Esophagus muscularis mucosa (tissue), 3 donors: Measurements from ENCODE around the gene NPEPPS.

ENCODE experiments used
- EP300 ChIP-seq: sonication (generic); formaldehyde crosslinking; IDR thresholded peaks from one replicate; pipeline ENCODE4 v1.6.1; 2017; ENCODE audit warnings: antibody characterized with exemption
- POLR2AphosphoS5 ChIP-seq, 2 donors: sonication (generic); formaldehyde crosslinking; IDR thresholded peaks; one replicate each; pipeline ENCODE4 v1.6.1; 2017; ENCODE audit warnings: antibody characterized with exemption in 2 of 2

DNA sequence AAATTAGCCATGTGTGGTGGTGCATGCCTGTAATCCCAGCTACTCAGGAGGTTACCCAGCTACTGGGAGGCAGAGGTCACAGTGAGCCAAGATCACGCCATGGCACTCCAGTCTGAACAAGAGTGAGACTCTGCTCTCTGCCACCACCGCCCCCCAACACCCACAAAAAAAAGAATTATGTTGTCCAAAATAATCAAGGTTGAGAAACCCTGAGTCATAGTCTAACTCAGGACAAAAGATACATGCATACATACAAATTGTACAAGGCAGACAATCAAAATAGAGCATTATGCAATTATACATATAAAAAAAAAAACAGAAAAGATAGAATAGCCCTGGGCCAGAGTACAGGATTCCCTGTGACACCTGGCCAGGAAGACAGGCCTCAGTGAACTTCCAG lies 112.2 kb downstream of the NPEPPS start:
- TF ChIP-seq POLR2AphosphoS5 (IDR thresholded peaks at IDR 0.05): no peak
- TF ChIP-seq EP300: no peak
